ENCODE data around the gene CCDC71L.

GRCh38 chr7:106622654-106623314 lies 38.2 kb downstream of the CCDC71L start:
- TF ChIP-seq FOXM1 (IDR thresholded peaks at IDR 0.05; ENCODE audit: borderline replicate concordance, low read depth) (no peak), TAF1 (IDR thresholded peaks at IDR 0.05; ENCODE audit: low read depth) (no peak), ZBTB7A (IDR thresholded peaks at IDR 0.05; ENCODE audit: low read depth) (no peak), YY1 (IDR thresholded peaks at IDR 0.05; ENCODE audit: low read depth) (no peak), EP300 (IDR thresholded peaks at IDR 0.05; ENCODE audit: borderline replicate concordance) (no peak)
